ENCODE results near the gene MALRD1.

Gene MALRD1

GRCh38 chr10:19570991-19571390 lies 522.4 kb downstream of the MALRD1 start:
- no peak for DNase-seq (ENCODE audit: low read depth in 1 of 2, low spot score in 1 of 2)

- DNase-seq (ENCODE audit: low read depth in 1 of 2, low spot score in 1 of 2): no peak
These were observed 523.5 kb downstream of the MALRD1 start for GRCh38 chr10:19572056-19572455.

GRCh38 chr10:19576576-19576975 lies 528.0 kb downstream of the MALRD1 start:
- DNase-seq (ENCODE audit: low read depth in 1 of 2, low spot score in 1 of 2): no peak

- no peak for DNase-seq (ENCODE audit: low read depth in 1 of 2, low spot score in 1 of 2)
These were observed 528.8 kb downstream of the MALRD1 start for GRCh38 chr10:19577381-19577780.

- DNase-seq (ENCODE audit: low read depth in 1 of 2, low spot score in 1 of 2): no peak
These were observed 529.2 kb downstream of the MALRD1 start for GRCh38 chr10:19577807-19578206.

- DNase-seq (ENCODE audit: low read depth in 1 of 2, low spot score in 1 of 2): no peak
These were observed 530.0 kb downstream of the MALRD1 start for GRCh38 chr10:19578571-19578970.

- no peak for DNase-seq (ENCODE audit: low read depth in 1 of 2, low spot score in 1 of 2)
These were observed 531.4 kb downstream of the MALRD1 start for GRCh38 chr10:19579761-19580545.

GRCh38 chr10:19580691-19581090 lies 532.1 kb downstream of the MALRD1 start:
- DNase-seq (ENCODE audit: low read depth in 1 of 2, low spot score in 1 of 2): no peak

- DNase-seq (ENCODE audit: low read depth in 1 of 2, low spot score in 1 of 2): no peak
These were observed 540.0 kb downstream of the MALRD1 start for GRCh38 chr10:19588608-19589007.

GRCh38 chr10:19592276-19592675 lies 543.7 kb downstream of the MALRD1 start:
- no peak for DNase-seq (ENCODE audit: low read depth in 1 of 2, low spot score in 1 of 2)

- no peak for DNase-seq (ENCODE audit: low read depth in 1 of 2, low spot score in 1 of 2)
These were observed 546.7 kb downstream of the MALRD1 start for GRCh38 chr10:19595212-19595845.

GRCh38 chr10:19605806-19606205 lies 557.2 kb downstream of the MALRD1 start:
- DNase-seq (ENCODE audit: low read depth in 1 of 2, low spot score in 1 of 2): no peak

GRCh38 chr10:19606968-19607367 lies 558.4 kb downstream of the MALRD1 start:
- no peak for DNase-seq (ENCODE audit: low read depth in 1 of 2, low spot score in 1 of 2)

GRCh38 chr10:19611775-19612174 lies 563.2 kb downstream of the MALRD1 start:
- DNase-seq (ENCODE audit: low read depth in 1 of 2, low spot score in 1 of 2): no peak

- DNase-seq (ENCODE audit: low read depth in 1 of 2, low spot score in 1 of 2): no peak
These were observed 568.4 kb downstream of the MALRD1 start for GRCh38 chr10:19616966-19617365.

- DNase-seq (ENCODE audit: low read depth in 1 of 2, low spot score in 1 of 2): no peak
These were observed 572.2 kb downstream of the MALRD1 start for GRCh38 chr10:19620811-19621210.

GRCh38 chr10:19623321-19623720 lies 574.7 kb downstream of the MALRD1 start:
- no peak for DNase-seq (ENCODE audit: low read depth in 1 of 2, low spot score in 1 of 2)

GRCh38 chr10:19626156-19626555 lies 577.6 kb downstream of the MALRD1 start:
- no peak for DNase-seq (ENCODE audit: low read depth in 1 of 2, low spot score in 1 of 2)

GRCh38 chr10:19628767-19629560 lies 580.4 kb downstream of the MALRD1 start:
- DNase-seq (ENCODE audit: low read depth in 1 of 2, low spot score in 1 of 2): no peak

GRCh38 chr10:19629567-19629966 lies 581.0 kb downstream of the MALRD1 start:
- DNase-seq (ENCODE audit: low read depth in 1 of 2, low spot score in 1 of 2): no peak

- DNase-seq (ENCODE audit: low read depth in 1 of 2, low spot score in 1 of 2): no peak
These were observed 585.6 kb downstream of the MALRD1 start for GRCh38 chr10:19634163-19634562.

All from activated T-helper 1 cell treated with anti-CD3 and anti-CD28 coated beads, Interleukin-2, amount 50 U/mL, for 16 hours (primary cell).